NCI-H2107 treated with DMSO at 0.1 percent for 48 hours (cell line): ENCODE results near the gene SPATA32.
"Not testable (repeated sequence)": the region's sequence is repeated elsewhere in the genome, so short reads cannot be mapped to it uniquely, and the experiment has no call there.

Experiments used
- DNase-seq: peaks from one replicate; lab custom pipeline; 2025; ENCODE audit not compliant: unreplicated experiment; lab: John Stamatoyannopoulos, UW

SPATA32 gene

DNA sequence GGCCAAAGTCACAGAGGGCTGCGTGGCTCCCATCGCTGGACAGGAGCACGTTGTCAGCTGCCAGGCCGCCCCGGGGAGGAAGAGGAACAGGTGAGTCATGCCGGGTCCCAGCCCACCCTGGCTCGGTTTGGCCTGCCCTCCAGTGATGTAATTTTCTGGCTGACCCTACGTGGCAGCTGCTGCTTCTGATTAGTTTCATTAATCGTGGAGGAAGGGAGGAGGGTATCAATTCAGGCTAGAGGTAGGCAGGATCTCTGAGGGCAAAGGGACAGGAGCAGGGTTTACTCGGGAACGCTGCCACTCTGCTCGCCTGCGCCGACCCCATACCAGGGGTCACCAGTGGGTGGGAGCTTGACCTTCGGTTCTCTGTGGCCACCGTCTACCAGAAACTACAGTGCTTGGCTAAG, 11.7 kb upstream of the SPATA32 start:
- DNase-seq, result no peak

- DNase-seq, result no peak
These were observed 9.7 kb upstream of the SPATA32 start for GRCh38 chr17:45271603-45272002.

GRCh38 chr17:45270828-45271418, 9.0 kb upstream of the SPATA32 start:
- DNase-seq, result no peak

GRCh38 chr17:45269912-45270311, 8.0 kb upstream of the SPATA32 start:
- DNase-seq, result no peak

- no peak for DNase-seq
These were observed 5.7 kb upstream of the SPATA32 start for GRCh38 chr17:45267436-45268055.

DNA sequence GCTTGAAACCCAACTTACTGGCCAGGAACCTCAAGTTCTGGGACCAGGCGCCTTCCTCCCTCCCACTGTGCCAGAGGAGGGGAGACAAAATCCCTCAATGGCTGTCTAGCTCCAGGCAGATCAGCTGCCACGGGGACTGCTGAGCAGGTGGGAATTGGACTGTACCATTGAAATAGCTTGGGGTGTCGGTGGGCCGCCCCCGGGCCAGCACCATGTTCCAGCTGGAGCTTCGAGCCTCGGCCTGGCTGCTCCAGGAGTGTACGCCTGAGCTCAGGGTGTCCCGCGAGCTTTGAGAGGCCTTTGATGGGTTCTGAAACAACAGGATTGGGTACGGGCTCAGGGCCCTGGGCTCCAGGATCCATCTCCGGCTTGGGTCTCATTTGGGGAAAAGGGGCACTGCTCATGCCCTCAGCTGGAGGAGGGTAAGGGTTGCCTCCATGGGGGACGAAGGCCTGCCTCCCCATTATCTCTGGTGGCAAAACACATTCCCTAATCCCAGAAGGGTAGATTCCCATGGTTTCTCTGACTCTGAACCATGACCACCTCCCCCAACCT, 4.6 kb upstream of the SPATA32 start:
- no peak for DNase-seq

GRCh38 chr17:45265821-45266220, 3.9 kb upstream of the SPATA32 start:
- no peak for DNase-seq

DNA sequence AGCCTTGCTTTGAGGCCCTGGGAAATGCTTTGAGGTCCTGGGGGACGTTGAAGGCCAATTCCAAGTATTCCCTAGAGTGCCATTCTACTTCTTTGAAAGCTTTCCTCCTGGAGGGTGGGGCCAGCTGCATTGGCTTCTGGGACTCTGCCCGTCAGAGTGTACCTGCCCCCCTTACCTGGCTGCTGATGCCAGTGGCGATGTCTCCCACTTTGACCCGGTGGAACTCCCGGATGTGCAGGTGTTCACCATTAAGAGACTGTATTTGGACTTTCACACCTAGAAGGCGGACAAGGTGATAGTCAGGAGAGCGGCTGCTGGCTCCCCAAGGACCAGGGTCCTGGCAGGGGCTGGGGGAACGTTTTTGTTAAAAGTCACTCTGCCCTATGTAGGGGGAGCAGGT, 3.1 kb upstream of the SPATA32 start:
- DNase-seq, result no peak

- no peak for DNase-seq
These were observed 2.5 kb upstream of the SPATA32 start for GRCh38 chr17:45264430-45264829.

DNA sequence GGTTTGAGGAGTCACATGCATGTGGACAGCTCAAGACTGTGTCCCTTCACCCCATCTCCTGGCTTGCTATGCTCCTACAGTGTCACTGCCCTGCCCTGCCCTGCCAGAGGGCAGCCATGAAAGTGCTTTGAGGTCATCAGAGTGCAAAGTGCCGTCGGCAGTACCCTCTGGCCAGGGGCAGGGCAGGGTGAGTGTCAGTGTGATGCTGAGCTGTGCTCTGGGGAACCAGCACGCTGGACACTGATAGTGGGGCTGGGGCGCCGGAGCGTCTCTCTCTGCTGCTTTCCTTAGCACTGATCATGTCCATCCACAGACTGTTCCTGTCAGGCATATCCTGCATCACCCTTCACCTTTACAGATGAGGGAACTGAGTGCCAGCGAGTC, 1.6 kb upstream of the SPATA32 start:
- DNase-seq, result no peak

GRCh38 chr17:45262516-45263476, 902 bp upstream of the SPATA32 start:
- no peak for DNase-seq

- no peak for DNase-seq
These were observed 1.6 kb downstream of the SPATA32 start for GRCh38 chr17:45260204-45260783.

DNA sequence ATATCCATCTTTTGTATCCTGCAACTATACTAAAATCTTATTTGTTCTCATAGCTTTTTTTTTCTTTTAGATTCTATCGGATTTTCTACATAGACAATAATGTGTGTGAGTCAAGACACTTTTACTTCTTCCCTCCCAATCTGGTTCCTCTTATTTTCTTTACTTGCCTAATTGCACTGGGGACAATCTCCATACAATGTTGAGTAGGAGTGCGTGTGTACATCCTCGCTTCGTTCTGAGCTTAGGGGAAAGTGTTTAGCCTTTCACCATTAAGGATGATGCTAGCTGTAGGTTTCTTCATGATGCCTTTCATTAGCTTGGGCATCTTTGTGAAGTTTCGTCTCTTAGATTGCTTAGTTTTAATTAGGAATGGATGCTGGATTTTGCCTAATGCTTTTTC, 2.9 kb downstream of the SPATA32 start:
- DNase-seq, result no peak

GRCh38 chr17:45257115-45257514, 4.8 kb downstream of the SPATA32 start:
- DNase-seq, result no peak

DNA sequence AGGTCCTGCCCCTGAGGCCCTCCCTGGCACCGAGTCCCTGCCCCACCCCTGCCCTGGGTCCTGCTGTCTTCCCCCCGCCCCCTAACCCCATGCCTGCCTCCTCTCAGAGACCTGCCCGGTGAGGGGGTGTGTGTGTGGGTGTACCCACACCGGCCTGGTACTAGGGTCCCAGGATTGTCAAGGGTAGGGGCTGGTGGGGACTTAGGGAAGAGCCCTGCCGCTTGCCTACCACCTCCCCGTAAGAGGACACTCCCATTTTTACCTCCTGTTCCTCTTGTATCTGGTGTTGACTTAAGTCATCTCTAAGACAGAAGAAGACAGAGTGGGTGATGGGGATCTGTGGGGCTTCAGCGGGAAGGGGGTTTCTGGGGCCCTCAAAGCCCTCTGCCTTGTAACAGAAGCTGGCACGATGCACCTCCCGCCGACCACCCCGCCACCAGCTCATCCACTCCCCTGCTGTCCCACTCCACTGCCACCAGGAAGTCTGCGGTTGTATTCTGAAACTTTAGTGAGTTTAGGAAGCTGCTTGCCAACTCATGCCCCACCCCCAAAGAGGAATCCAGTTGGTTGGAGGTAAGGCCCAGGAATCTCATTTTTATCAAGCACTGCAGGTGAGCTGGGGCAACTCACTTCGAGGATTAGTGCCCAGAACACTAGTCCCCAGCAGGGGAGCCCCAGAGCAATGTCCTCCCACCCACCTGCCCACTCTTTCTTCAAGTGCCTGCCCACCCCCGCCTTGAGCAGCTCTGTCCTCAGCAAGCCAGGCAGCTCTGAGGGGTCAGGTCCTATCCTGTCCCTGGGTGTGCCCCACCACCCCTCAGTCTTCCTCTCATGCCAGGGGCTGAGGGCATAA, 5.6 kb downstream of the SPATA32 start:
- no peak for DNase-seq

- no peak for DNase-seq
These were observed 6.5 kb downstream of the SPATA32 start for GRCh38 chr17:45255358-45255757.

DNA sequence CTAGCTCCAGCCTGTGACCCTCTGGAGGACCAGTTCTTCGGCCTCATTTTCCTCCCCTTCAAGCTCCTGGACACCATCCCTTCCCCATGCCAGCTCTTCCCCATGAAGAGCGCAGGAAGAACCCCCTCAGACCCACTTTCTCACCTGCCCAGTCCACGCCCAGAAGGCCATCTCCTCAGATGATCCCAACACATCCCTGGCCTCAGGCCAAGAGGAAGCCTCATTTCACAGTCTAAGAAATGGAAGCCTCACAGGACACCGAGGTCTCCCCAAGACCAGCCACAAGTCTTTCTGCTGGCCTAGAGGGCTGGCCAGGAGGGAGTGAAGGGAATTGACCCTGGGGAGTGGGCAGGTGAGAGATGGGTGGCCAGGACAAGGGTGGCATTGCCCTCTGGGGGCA, 8.0 kb downstream of the SPATA32 start:
- DNase-seq, result no peak

DNA sequence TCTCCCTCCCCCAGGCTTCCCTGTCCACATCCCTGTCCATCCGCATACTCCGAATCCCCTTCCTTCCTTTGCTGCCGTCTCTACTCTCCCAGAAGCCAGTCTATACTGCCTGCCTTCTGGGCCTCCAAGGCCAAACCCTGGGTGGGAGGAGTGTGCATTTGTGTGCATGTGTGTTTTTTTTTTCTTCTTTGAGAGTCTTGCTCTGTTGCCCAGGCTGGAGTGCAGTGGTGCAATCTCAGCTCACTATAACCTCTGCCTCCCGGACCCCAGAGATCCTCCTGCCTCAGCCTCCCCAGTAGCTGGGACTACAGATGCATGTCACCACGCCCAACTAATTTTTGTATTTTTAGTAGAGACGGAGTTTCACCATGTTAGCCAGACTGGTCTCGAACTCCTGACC, 8.7 kb downstream of the SPATA32 start:
- DNase-seq, result not testable (repeated sequence)

- DNase-seq, result no peak
These were observed 10.0 kb downstream of the SPATA32 start for GRCh38 chr17:45251931-45252330.

GRCh38 chr17:45248132-45248957, 13.5 kb downstream of the SPATA32 start:
- DNase-seq, result no peak
